K562 (cell line): Measurements from ENCODE around the gene PCGF6. TPM values are rescaled to one million over a fixed set of nuclear protein-coding genes. Genes with fewer than 3 reads are reported as not detected.
A peak's percentile ranks its signal among the peaks of the same experiment; 100 is the strongest.

ENCODE experiments used
- ASH1L ChIP-seq: fragments of 450-650 bp; IDR thresholded peaks from 2 replicates; pipeline ENCODE4 v1.6.1; 2018; ENCODE audit warnings: borderline replicate concordance, mild to moderate bottlenecking, low read depth; ENCODE audit not compliant: partially characterized antibody
- ELK3 ChIP-seq: fragments of 450-650 bp; formaldehyde crosslinking; IDR thresholded peaks from 2 replicates; pipeline ENCODE4 v1.4.0; 2020; ENCODE audit warnings: mild to moderate bottlenecking
- HDAC6 ChIP-seq: IDR thresholded peaks from 2 replicates; pipeline ENCODE4 v1.6.1; 2012; ENCODE audit warnings: low read depth, mild to moderate bottlenecking, control low read depth, inconsistent platforms, low read length, moderate library complexity
- JUN ChIP-seq, 2 experiments: sonication (generic) in 1 of 2; formaldehyde crosslinking in 1 of 2; IDR thresholded peaks; 2 replicates each; pipeline versions ENCODE4 v1.6.1 to v1.8.0; 2012 to 2022; ENCODE audit warnings: borderline replicate concordance in 2 of 2, mild to moderate bottlenecking in 2 of 2, improper control_type of control experiment in 1 of 2, low read depth in 1 of 2, low read length in 1 of 2, missing genetic modification reagents in 1 of 2
- RBM15 ChIP-seq: fragments of 200-400 bp; formaldehyde crosslinking; IDR thresholded peaks from 2 replicates; pipeline ENCODE4 v1.6.1; 2018; ENCODE audit warnings: mild to moderate bottlenecking, low read length, moderate library complexity; ENCODE audit not compliant: insufficient read depth
- RNF2 ChIP-seq: sonication (generic); IDR thresholded peaks from 2 replicates; pipeline ENCODE4 v1.6.1; 2016
- SETDB1 ChIP-seq: IDR thresholded peaks from one replicate; pipeline ENCODE4 v1.6.1; 2012; ENCODE audit warnings: low read length, control low read depth, inconsistent platforms
- SIRT6 ChIP-seq: IDR thresholded peaks from one replicate; pipeline ENCODE4 v1.6.1; 2012; ENCODE audit warnings: low read depth, mild to moderate bottlenecking, control low read depth, inconsistent platforms, low read length, moderate library complexity
- THAP12 ChIP-seq: fragments of 250-450 bp; sonication (Bioruptor Pico); IDR thresholded peaks from 2 replicates; pipeline ENCODE4 v1.9.0; 2021; ENCODE audit warnings: mild to moderate bottlenecking, inconsistent platforms
- ZFPM2 ChIP-seq: fragments of 250-450 bp; sonication (Bioruptor Pico); IDR thresholded peaks from 2 replicates; pipeline ENCODE4 v1.5.1; 2022; ENCODE audit warnings: mild to moderate bottlenecking
- ZNF174 ChIP-seq: fragments of 250-450 bp; sonication (Bioruptor Pico); IDR thresholded peaks from 2 replicates; pipeline ENCODE4 v1.4.0; 2020; ENCODE audit warnings: mild to moderate bottlenecking
- ZNF23 ChIP-seq: fragments of 250-450 bp; sonication (Bioruptor Pico); IDR thresholded peaks from 2 replicates; pipeline ENCODE4 v1.4.0; 2020; ENCODE audit warnings: mild to moderate bottlenecking
- ZNF311 ChIP-seq: fragments of 250-450 bp; sonication (Bioruptor Pico); IDR thresholded peaks from 2 replicates; pipeline ENCODE4 v1.4.0; 2020; ENCODE audit warnings: mild to moderate bottlenecking, moderate library complexity
- polyA plus RNA-seq, 8 experiments: library from polyadenylated mRNA; depleted of rRNA in 4 of 8; stranded (reverse) in 5 of 8; unstranded in 3 of 8; fragments of >200 nt; fragmentation: Nextera tagmentation in 2 of 8; fragmentation: Illumina TruSeq in 1 of 8; extraction: Ambion mirVana in 2 of 8; extraction: Trizol in 1 of 8; gene quantifications; 2 replicates each; pipeline versions ENCODE4 v1.2.1 to v1.2.3, GENCODE V29; 2011 to 2014; ENCODE audit warnings: inconsistent platforms in 1 of 8, missing spikeins in 1 of 8
- total RNA-seq, 7 experiments: library from RNA; depleted of rRNA in 6 of 7; stranded (reverse); fragments of >200 nt in 6 of 7; fragmentation: Illumina TruSeq in 2 of 7; extraction: Trizol in 2 of 7; gene quantifications; 2 replicates each; pipeline versions ENCODE4 v1.2.1 to v1.2.3, GENCODE V29; 2011 to 2021; ENCODE audit warnings: low replicate concordance in 1 of 7
- TF ChIP-seq, protein P1 (sequence below): sonication (generic); formaldehyde crosslinking; IDR thresholded peaks from 2 replicates; pipeline ENCODE4 v1.4.0; 2020; ENCODE audit warnings: mild to moderate bottlenecking, missing genetic modification reagents

Gene PCGF6
- total and polyA plus RNA-seq, 9 of the 15 experiments (the other 6 are each of a cell fraction or from before 2014, with no cell fraction given) = 8.4 to 24.6 (median 20.6) TPM

- TF ChIP-seq, protein P1, sequence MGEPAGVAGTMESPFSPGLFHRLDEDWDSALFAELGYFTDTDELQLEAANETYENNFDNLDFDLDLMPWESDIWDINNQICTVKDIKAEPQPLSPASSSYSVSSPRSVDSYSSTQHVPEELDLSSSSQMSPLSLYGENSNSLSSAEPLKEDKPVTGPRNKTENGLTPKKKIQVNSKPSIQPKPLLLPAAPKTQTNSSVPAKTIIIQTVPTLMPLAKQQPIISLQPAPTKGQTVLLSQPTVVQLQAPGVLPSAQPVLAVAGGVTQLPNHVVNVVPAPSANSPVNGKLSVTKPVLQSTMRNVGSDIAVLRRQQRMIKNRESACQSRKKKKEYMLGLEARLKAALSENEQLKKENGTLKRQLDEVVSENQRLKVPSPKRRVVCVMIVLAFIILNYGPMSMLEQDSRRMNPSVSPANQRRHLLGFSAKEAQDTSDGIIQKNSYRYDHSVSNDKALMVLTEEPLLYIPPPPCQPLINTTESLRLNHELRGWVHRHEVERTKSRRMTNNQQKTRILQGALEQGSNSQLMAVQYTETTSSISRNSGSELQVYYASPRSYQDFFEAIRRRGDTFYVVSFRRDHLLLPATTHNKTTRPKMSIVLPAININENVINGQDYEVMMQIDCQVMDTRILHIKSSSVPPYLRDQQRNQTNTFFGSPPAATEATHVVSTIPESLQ (CRISPR knock-in tag) = no peak
- TF ChIP-seq HDAC6 = no peak
- TF ChIP-seq ZNF174 = no peak
- TF ChIP-seq SETDB1 = no peak
- TF ChIP-seq SIRT6 = no peak
- TF ChIP-seq JUN (IDR thresholded peaks at IDR 0.05; ENCODE audit: borderline replicate concordance, low read depth, low read length) = no peak
- TF ChIP-seq JUN (CRISPR knock-in tag; IDR thresholded peaks at IDR 0.05; ENCODE audit: borderline replicate concordance) = no peak
- TF ChIP-seq ZNF311 = no peak
- TF ChIP-seq RBM15 = no peak
- TF ChIP-seq ELK3 (CRISPR knock-in tag) = no peak
- no peak for TF ChIP-seq ASH1L
- TF ChIP-seq RNF2 = 0 out of 2 replicates have a peak, but pooled peaks have one; percentile 17
- TF ChIP-seq ZNF23 (CRISPR knock-in tag) = no peak
- no peak for TF ChIP-seq ZFPM2 (CRISPR knock-in tag)
- 0 out of 2 replicates have a peak, but pooled peaks have one; percentile 76 for TF ChIP-seq THAP12 (CRISPR knock-in tag)
These were observed 17.0 kb upstream of the PCGF6 start, which contains the start of gene TAF5 (continued) for GRCh38 chr10:103367782-103368518.
